ENCODE data around the gene SPEM3.
A peak's percentile ranks its signal among the peaks of the same experiment; 100 is the strongest.

The SPEM3 gene

DNA sequence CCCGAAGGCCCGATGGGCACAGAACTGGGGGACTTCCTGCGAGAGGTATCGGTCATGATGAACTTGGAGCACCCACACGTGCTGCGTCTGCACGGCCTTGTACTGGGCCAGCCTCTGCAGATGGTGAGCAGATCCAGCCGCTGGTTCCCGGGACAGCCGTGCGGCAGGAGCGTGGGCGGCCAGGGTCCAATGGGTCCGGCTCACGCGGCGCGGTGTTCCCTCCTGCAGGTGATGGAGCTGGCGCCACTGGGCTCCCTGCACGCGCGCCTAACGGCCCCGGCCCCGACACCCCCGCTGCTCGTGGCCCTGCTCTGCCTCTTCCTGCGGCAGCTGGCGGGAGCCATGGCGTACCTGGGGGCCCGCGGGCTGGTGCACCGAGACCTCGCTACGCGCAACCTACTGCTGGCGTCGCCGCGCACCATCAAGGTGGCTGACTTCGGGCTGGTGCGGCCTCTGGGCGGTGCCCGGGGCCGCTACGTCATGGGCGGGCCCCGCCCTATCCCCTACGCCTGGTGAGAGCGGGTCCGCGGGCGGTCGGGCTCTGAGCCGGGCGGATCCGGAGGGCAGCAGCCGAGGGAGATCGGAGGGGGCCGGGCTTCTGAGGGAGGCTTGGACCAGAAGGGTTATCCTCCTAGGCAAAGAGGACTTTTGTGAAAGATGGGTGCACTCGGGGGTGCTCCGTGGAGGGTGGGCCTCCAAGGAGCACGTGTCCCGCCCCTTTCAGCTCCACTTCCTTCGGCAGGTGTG, 44.7 kb upstream of the SPEM3 start:
- TF ChIP-seq, protein P1, sequence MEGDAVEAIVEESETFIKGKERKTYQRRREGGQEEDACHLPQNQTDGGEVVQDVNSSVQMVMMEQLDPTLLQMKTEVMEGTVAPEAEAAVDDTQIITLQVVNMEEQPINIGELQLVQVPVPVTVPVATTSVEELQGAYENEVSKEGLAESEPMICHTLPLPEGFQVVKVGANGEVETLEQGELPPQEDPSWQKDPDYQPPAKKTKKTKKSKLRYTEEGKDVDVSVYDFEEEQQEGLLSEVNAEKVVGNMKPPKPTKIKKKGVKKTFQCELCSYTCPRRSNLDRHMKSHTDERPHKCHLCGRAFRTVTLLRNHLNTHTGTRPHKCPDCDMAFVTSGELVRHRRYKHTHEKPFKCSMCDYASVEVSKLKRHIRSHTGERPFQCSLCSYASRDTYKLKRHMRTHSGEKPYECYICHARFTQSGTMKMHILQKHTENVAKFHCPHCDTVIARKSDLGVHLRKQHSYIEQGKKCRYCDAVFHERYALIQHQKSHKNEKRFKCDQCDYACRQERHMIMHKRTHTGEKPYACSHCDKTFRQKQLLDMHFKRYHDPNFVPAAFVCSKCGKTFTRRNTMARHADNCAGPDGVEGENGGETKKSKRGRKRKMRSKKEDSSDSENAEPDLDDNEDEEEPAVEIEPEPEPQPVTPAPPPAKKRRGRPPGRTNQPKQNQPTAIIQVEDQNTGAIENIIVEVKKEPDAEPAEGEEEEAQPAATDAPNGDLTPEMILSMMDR (IDR thresholded peaks at IDR 0.05; ENCODE audit: insufficient read depth, low read length, missing control alignments) = no peak
- ChIA-PET POLR2A (interaction anchor here (0.6 to 1.6 kb wide), 4 partner anchors 10 to 20 kb away, joined by 3 read pairs; partner anchors contain the start of genes PLSCR3 and TMEM256), CTCF (interaction anchor here (1.2 to 1.8 kb wide), 3 partner anchors 10 to 176 kb away, joined by 4 to 8 read pairs (median 5); partner anchors contain the start of gene PLSCR3)
- H3K4me3 ChIP-seq (ENCODE audit: low read depth, low read length) = peak overlapping the region; percentile 52
- DNase-seq (ENCODE audit: low read depth, low spot score) = no peak

- ChIA-PET POLR2A (interaction anchor here (0.8 to 1.6 kb wide), 3 partner anchors 10 to 19 kb away, joined by 3 read pairs; partner anchors contain the start of genes PLSCR3 and TMEM256), CTCF (interaction anchor here (1.2 to 1.7 kb wide), 2 partner anchors 9 to 28 kb away, joined by 4 to 8 read pairs; partner anchors contain the start of gene PLSCR3)
- TF ChIP-seq, protein P1 (IDR thresholded peaks at IDR 0.05; ENCODE audit: insufficient read depth, low read length, missing control alignments) = no peak
- no peak for DNase-seq (ENCODE audit: low read depth, low spot score)
- H3K4me3 ChIP-seq (ENCODE audit: low read depth, low read length) = peak overlapping the region; percentile 52
Measured at GRCh38 chr17:7384489-7385081, 44.1 kb upstream of the SPEM3 start.

GRCh38 chr17:7388856-7389255, 39.8 kb upstream of the SPEM3 start:
- CTCF ChIA-PET = interaction anchor here (0.7 to 1.4 kb wide), 8 partner anchors 8 to 48 kb away, joined by 3 to 6 read pairs (median 4); partner anchors contain the start of genes TMEM256, TMEM95 and TNK1
- no peak for DNase-seq (ENCODE audit: low read depth, low spot score)
- POLR2A ChIA-PET = interaction anchor here (0.8 to 1.3 kb wide), 2 partner anchors 9 to 15 kb away, joined by 3 to 4 read pairs; partner anchors contain the start of gene TMEM256
- H3K4me3 ChIP-seq (ENCODE audit: low read depth, low read length) = no peak overlapping the region
- TF ChIP-seq, protein P1 (IDR thresholded peaks at IDR 0.05; ENCODE audit: insufficient read depth, low read length, missing control alignments) = no peak

- POLR2A ChIA-PET = interaction anchor here (0.6 to 0.8 kb wide), 2 partner anchors 10 to 14 kb away, joined by 3 read pairs; partner anchors contain the start of gene TMEM256
- DNase-seq (ENCODE audit: low read depth, low spot score) = no peak
- CTCF ChIA-PET = interaction anchor here (0.8 to 1.2 kb wide), 2 partner anchors 10 kb away, joined by 3 read pairs; partner anchors contain the start of gene TNK1
- no peak overlapping the region for H3K4me3 ChIP-seq (ENCODE audit: low read depth, low read length)
- TF ChIP-seq, protein P1 (IDR thresholded peaks at IDR 0.05; ENCODE audit: insufficient read depth, low read length, missing control alignments) = no peak
Measured at GRCh38 chr17:7389924-7390910, 38.4 kb upstream of the SPEM3 start.

DNA sequence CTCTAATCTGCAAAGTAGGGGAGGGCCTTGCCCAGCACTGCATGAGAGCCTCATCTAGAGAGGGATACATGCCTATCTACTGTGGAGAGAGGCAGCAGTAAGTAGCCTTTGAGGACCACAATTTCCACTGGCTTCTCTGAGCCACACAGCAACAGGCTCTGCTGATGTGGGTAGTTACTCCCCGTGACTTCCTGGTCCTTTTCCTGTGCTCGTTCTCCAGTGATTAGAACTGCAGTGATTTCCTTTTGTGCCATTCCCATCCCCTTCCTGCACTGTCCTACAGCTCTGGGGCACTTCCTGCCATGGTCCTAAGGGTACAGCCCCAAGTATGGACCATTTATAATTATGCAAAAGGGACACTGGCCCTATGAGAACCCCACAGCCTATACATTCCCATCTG, 37.4 kb upstream of the SPEM3 start:
- TF ChIP-seq, protein P1 (IDR thresholded peaks at IDR 0.05; ENCODE audit: insufficient read depth, low read length, missing control alignments) = no peak
- ChIA-PET POLR2A (no interaction called here), CTCF (interaction anchor here (0.8 kb wide), 1 partner anchor 11 kb away, joined by 3 read pairs; the partner anchor contains the start of gene TNK1)
- DNase-seq (ENCODE audit: low read depth, low spot score) = no peak
- no peak overlapping the region for H3K4me3 ChIP-seq (ENCODE audit: low read depth, low read length)
